HG02973 (cell line): ENCODE measurements around the gene ZNF419.

Experiments
- ATAC-seq: cut with Tn5 transposase; IDR thresholded peaks from one replicate; pipeline ENCODE4 v1.9.1; 2021; ENCODE audit warnings: moderate library complexity; ENCODE audit not compliant: unreplicated experiment

ZNF419 gene

DNA sequence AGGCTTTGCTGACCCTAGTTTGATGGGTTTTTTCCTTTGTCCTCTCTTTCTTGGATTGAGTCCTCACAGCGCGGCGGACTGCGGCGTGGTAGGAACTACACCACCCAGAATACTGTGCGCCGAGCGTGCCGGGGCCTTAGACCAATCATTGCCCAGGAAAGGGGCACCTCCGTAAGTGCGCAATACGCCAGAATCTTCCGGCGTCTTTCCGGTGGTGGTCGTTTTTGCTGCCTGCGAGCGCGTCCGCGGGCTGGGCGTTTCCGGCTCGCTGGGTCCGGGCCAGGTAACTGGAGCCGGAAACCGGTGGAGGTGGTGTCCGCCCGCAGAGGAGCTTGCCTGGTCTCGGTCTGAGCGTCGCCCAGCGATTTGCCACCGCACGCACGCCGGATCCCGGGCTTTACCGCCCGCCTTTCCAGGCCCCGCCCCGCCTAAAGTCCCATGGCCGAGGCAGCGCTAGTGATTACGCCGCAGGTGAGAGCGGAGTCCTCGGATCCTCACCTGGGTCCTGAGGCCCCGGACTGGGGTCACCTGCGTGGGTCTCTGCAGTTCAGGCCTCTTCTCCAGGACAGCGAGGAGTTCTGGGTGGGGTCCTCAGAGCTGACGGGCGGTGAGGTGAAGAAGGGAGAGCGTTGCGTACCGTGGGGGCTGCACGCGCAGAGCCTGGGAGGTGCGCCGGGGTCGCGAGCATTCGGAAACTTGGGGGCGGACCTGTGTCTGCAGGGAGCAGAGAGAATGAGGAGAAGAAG lies 39.8 kb downstream of the ZNF419 start, which contains the start of gene ZNF549:
ZNF549 (plus strand) TSS at position 221 of the 746 bp plus-strand sequence; CDS start at position 439, 218 bp downstream.
- peak; percentile 96 for ATAC-seq

DNA sequence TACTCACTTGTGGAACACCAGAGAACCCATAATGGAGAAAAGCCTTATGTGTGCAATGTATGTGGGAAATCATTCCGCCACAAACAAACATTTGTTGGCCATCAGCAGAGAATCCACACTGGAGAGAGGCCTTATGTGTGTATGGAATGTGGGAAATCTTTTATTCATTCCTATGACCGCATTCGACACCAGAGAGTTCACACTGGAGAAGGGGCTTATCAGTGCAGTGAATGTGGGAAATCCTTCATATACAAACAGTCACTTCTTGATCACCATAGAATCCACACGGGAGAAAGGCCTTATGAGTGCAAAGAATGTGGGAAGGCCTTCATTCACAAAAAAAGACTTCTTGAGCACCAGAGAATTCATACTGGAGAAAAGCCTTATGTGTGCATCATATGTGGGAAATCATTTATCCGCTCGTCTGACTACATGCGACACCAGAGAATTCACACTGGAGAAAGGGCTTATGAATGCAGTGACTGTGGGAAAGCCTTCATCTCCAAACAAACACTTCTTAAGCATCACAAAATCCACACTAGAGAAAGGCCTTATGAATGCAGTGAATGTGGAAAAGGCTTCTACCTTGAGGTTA lies 50.5 kb downstream of the ZNF419 start:
- no peak for ATAC-seq
